Esophagus (tissue), 2 donors: Measurements from ENCODE around the gene SAGE1. TPM values are rescaled to one million over a fixed set of nuclear protein-coding genes. Genes with fewer than 3 reads are reported as not detected.
"Not testable (repeated sequence)": the region's sequence is repeated elsewhere in the genome, so short reads cannot be mapped to it uniquely, and the experiment has no call there.

Source experiments
- H3K27ac ChIP-seq, 2 donors: one replicate each; pipeline ENCODE4 v1.5.1; 2013; ENCODE audit warnings: low read depth in 2 of 2, mild to moderate bottlenecking in 2 of 2, inconsistent platforms in 1 of 2, low read length in 1 of 2, moderate library complexity in 1 of 2
- H3K27me3 ChIP-seq, 2 donors: one replicate each; pipeline ENCODE4 v1.6.1; 2013; ENCODE audit warnings: low read length in 2 of 2, control low read depth in 1 of 2, mild to moderate bottlenecking in 1 of 2; ENCODE audit not compliant: insufficient read depth in 2 of 2, control insufficient read depth in 1 of 2
- H3K36me3 ChIP-seq, 2 donors: one replicate each; pipeline ENCODE4 v1.6.1; 2013; ENCODE audit warnings: low read length in 1 of 2; ENCODE audit not compliant: control insufficient read depth in 2 of 2, insufficient read depth in 2 of 2
- H3K4me1 ChIP-seq, 2 donors: one replicate each; pipeline ENCODE4 v1.6.1; 2013; ENCODE audit warnings: low read length in 1 of 2; ENCODE audit not compliant: control insufficient read depth in 2 of 2, insufficient read depth in 2 of 2
- H3K4me3 ChIP-seq, 2 donors: one replicate each; pipeline ENCODE4 v1.5.1; 2013; ENCODE audit warnings: low read length in 2 of 2, mild to moderate bottlenecking in 2 of 2, low read depth in 1 of 2, moderate library complexity in 1 of 2
- H3K9me3 ChIP-seq, 2 donors: one replicate each; pipeline ENCODE4 v1.6.1; 2013; ENCODE audit warnings: mild to moderate bottlenecking in 2 of 2, low read depth in 1 of 2, low read length in 1 of 2, moderate library complexity in 1 of 2; ENCODE audit not compliant: control insufficient read depth in 2 of 2, insufficient read depth in 1 of 2
- WGBS, 2 donors: extraction: QIAGEN DNeasy Blood & Tissue Kit; methylation state at CpG; one replicate each; pipeline ENCODE4 v1.1.7; 2013; 5-methylcytosine and 5-hydroxymethylcytosine counted together
- polyA plus RNA-seq, 2 donors: library from polyadenylated mRNA; stranded (reverse); fragments of 200-250 nt; gene quantifications; one replicate each; pipeline ENCODE4 v1.2.3, GENCODE V29; 2013
- donor health status: healthy with polysubstance abuse.
- donor health status: Bipolar disorder and iron deficiency.

Gene SAGE1
- polyA plus RNA-seq, 2 donors, result not detected

- 38 to 40% methylated on average over 1 of the region's 1 CpG for WGBS, 2 donors
- not testable (repeated sequence) for H3K4me1 ChIP-seq, H3K27me3 ChIP-seq, H3K4me3 ChIP-seq, H3K9me3 ChIP-seq, H3K36me3 ChIP-seq, H3K27ac ChIP-seq
These were observed 27.0 kb downstream of the SAGE1 start for GRCh38 chrX:135920516-135920915.

GRCh38 chrX:135923353-135923752, 29.8 kb downstream of the SAGE1 start:
- no peaks in the 10 kb centered on the region for H3K36me3 ChIP-seq
- no peaks in the 10 kb centered on the region for H3K27me3 ChIP-seq
- WGBS, 2 donors, result 63 to 82% methylated on average over 5 of the region's 5 CpGs
- H3K4me1 ChIP-seq, result no peaks in the 10 kb centered on the region
- no peak overlapping the region for H3K27ac ChIP-seq
- H3K4me3 ChIP-seq, result no peak overlapping the region
- no peaks in the 10 kb centered on the region for H3K9me3 ChIP-seq

GRCh38 chrX:135927897-135928296, 34.4 kb downstream of the SAGE1 start:
- no peaks in the 10 kb centered on the region for H3K36me3 ChIP-seq
- no peaks in the 10 kb centered on the region for H3K4me1 ChIP-seq
- H3K9me3 ChIP-seq, result no peaks in the 10 kb centered on the region
- H3K27ac ChIP-seq, result no peak overlapping the region
- H3K27me3 ChIP-seq, result no peaks in the 10 kb centered on the region
- H3K4me3 ChIP-seq, result no peak overlapping the region
- WGBS, 2 donors, result 31 to 50% methylated on average over 2 of the region's 2 CpGs

- Histone ChIP-seq H3K4me1 (no peaks in the 10 kb centered on the region), H3K27ac (no peak overlapping the region), H3K36me3 (no peaks in the 10 kb centered on the region), H3K4me3 (no peak overlapping the region), H3K27me3 (no peaks in the 10 kb centered on the region), H3K9me3 (no peaks in the 10 kb centered on the region)
- WGBS, 2 donors, result 41 to 49% methylated on average over 19 of the region's 19 CpGs
These were observed 38.4 kb downstream of the SAGE1 start for GRCh38 chrX:135931644-135932487.

- 76 to 92% methylated on average over 2 of the region's 2 CpGs for WGBS, 2 donors
- no peaks in the 10 kb centered on the region for H3K27me3 ChIP-seq
- H3K36me3 ChIP-seq, result no peaks in the 10 kb centered on the region
- peaks cover 0 to 3% of the 10 kb centered on the region in 2 donors for H3K9me3 ChIP-seq
- no peak overlapping the region for H3K4me3 ChIP-seq
- H3K27ac ChIP-seq, result no peak overlapping the region
- H3K4me1 ChIP-seq, result no peaks in the 10 kb centered on the region
These were observed 51.0 kb downstream of the SAGE1 start for GRCh38 chrX:135944486-135944885.

- Histone ChIP-seq H3K27me3 (no peaks in the 10 kb centered on the region), H3K36me3 (no peaks in the 10 kb centered on the region), H3K9me3 (no peaks in the 10 kb centered on the region), H3K4me1 (no peaks in the 10 kb centered on the region), H3K4me3 (no peak overlapping the region), H3K27ac (no peak overlapping the region)
- 65 to 91% methylated on average over 4 of the region's 4 CpGs for WGBS, 2 donors
These were observed 57.8 kb downstream of the SAGE1 start for GRCh38 chrX:135951291-135951690.

Other genes starting within 250 kb of the SAGE1 start
- not detected for gene CT45A1, start 180.1 kb upstream of the SAGE1 start, polyA plus RNA-seq
- gene CT45A3, start 125.5 kb upstream of the SAGE1 start, polyA plus RNA-seq, result not detected
- gene CT45A5, start 108.2 kb upstream of the SAGE1 start, polyA plus RNA-seq, result not detected
- gene CT45A6, start 90.9 kb upstream of the SAGE1 start, polyA plus RNA-seq, result not detected
- not detected for gene CT45A2, start 73.7 kb upstream of the SAGE1 start, polyA plus RNA-seq
- gene CT45A7, start 56.4 kb upstream of the SAGE1 start, polyA plus RNA-seq, result not detected
- not detected for gene CT45A8, start 39.2 kb upstream of the SAGE1 start, polyA plus RNA-seq
- not detected for gene CT45A9, start 21.9 kb upstream of the SAGE1 start, polyA plus RNA-seq
- gene CT45A10, start 272 bp upstream of the SAGE1 start, polyA plus RNA-seq, result not detected
- gene MMGT1, start 80.3 kb downstream of the SAGE1 start, polyA plus RNA-seq, result 1 to 10 TPM; 1.5 to 7.5 TPM
- 1 to 10 TPM; 6.6 to 7.2 TPM for gene SLC9A6, start 91.7 kb downstream of the SAGE1 start, polyA plus RNA-seq